HG03432 (cell line): ENCODE results near the gene SMAP1.

ENCODE experiments used
- ATAC-seq: cut with Tn5 transposase; IDR thresholded peaks from one replicate; pipeline ENCODE4 v1.9.1; 2021; ENCODE audit warnings: mild to moderate bottlenecking, moderate library complexity; ENCODE audit not compliant: unreplicated experiment

Gene SMAP1

DNA sequence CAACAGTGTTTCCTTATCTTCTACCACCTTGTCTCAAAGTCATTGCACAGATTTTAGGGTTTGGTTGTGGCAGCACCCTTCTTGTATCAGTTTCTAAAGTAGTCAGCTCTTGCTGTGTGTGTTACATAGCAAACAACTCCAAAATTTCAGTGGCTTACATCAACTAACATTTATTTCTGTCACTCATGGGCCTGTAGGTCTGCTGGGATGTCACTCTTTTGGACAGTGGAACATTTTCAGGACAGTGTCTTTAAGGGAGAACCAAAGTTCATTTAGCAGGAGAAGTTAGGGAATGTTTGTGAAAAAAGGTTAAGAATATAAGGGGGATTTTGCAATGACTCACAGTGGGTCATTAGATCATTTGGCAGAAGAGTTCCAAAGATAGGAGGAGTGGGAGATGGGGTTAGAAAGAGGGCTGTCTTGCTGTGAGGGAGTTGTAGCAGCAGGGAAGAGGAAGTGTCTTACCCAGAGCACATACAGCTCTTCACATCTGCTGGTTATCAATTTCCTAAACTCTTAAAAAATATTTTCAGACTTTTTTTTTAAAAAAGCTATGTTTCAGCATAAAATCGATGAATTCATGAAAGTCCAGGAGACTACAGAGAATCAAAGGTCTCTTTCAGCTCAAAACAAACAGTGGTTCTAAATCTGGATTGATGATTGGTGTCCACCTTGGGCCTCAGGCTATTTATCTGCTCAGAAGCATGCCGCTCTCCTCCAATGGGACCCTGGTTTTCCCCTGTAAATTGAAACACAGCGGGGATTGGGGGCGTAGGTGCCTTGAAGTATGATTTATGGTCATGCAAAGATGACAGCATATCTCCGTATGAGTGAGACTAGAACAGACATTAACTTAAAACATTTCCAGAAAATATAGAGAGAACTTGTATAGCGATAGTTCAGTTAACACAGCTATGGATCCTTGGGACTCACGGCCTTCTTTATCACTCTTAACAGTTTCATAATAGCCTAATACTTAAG, 171.9 kb downstream of the SMAP1 start:
- no peak for ATAC-seq

DNA sequence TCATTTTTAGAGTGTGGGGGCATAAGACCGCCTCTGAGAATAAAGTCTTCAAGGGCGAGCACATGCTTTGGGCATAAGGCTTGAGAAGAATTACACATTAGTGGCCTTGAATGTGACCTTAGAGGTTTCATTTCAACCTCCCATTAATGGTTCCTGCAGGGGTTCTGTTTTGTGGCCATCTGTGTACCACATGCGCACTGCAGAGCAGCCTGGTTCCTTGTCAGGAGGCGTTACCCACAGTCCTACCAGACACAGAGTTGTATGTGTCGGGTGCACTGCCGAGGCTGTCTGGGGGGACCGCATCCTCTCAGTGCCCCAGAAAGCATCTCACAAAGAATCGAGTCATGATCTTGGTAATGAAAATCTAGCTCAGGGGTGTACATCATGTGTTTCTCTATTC, 173.4 kb downstream of the SMAP1 start:
- ATAC-seq: no peak

DNA sequence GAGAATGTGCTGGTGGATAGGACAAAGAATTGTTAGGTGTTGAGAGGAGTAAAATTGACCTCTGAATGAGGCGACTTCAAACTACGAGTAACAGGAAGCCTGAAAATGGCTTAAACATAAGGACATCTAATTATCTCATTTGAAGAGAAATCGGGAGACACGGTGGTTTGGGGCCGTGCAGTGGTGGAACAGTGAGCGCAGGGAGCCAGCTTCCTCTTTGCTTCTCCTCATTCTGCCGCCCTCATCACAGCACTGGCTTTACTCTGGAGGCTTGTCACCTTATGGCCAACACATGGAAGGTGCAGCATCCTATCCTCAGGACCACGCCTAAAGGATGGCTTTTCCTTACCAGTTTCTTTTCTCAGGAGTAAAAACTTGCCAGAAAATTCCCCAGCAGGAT, 174.9 kb downstream of the SMAP1 start:
- ATAC-seq: no peak

DNA sequence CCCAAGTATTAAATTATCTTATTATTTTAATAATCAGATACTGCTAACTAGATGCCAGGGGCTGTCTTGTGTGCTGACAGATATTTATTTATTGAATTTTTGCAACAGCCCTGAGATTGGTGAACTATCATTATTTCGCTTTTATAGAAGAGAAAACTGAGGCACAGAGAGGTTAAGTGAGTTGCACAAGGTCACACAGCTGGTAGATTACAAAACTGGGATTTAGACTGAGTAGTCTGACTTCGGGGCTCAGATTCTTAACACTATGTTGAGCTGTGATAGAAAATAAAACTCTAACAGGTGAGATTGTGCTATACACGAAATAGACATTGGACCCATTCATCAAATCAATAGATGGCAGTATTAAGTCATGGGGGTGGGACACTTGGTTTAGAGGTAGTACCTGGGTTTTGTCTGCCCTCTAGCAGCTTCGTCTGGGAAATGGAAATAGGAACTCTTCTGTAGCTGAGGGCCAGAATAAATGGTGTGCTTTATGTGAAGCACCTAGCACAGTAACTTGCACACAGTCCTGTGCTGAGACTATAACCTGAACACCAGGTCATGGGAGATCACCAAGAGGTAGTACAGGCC, 175.7 kb downstream of the SMAP1 start:
- no peak for ATAC-seq

DNA sequence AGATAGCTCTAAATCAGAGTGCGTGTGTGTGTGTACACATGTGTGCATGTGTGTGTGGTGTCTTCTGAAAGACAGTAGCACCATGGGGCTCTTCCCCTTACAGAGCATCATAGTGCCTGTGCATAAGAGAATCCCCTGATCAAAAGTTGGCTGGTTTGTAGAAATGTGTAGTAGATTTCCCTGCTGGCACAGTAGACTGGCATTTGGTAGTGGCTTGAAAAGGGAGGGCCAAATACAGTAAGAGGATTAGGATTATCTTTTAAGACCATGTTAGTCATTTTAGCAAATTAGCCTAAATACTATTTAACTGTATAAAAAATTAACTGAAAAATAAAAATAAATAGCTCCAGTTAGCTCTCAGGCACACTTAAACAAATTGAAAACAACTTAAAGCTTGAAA, 176.6 kb downstream of the SMAP1 start:
- no peak for ATAC-seq

DNA sequence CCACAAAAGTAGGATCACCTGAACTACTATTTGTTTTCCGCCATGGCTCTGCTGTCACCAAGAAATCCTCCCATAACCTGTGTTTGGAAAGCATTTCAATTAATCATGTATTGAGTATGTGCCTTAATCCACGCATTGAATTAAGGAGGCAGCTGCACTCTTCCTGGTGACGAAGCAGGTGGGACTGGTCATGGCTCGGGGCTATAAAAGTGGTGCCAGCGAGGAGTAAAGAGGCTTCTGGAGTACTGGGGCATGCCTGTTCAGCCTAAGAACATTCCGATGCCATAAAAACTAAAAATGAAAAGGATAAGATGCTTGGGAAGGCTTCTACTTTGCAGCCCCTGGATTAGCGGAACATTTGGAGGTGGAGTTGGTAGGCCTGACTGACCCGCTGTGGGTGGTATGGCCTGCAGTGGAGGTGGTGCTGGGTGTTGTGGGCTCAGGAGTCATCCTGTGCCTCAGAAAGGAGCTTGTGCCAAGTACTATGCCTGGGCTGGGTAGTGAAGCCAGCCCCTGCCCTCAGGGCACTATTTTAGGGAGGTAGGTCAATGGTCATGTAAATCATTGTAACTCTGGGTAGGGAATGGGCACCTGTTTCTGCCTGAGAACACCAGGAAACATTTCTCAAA, 178.6 kb downstream of the SMAP1 start:
- ATAC-seq: no peak

DNA sequence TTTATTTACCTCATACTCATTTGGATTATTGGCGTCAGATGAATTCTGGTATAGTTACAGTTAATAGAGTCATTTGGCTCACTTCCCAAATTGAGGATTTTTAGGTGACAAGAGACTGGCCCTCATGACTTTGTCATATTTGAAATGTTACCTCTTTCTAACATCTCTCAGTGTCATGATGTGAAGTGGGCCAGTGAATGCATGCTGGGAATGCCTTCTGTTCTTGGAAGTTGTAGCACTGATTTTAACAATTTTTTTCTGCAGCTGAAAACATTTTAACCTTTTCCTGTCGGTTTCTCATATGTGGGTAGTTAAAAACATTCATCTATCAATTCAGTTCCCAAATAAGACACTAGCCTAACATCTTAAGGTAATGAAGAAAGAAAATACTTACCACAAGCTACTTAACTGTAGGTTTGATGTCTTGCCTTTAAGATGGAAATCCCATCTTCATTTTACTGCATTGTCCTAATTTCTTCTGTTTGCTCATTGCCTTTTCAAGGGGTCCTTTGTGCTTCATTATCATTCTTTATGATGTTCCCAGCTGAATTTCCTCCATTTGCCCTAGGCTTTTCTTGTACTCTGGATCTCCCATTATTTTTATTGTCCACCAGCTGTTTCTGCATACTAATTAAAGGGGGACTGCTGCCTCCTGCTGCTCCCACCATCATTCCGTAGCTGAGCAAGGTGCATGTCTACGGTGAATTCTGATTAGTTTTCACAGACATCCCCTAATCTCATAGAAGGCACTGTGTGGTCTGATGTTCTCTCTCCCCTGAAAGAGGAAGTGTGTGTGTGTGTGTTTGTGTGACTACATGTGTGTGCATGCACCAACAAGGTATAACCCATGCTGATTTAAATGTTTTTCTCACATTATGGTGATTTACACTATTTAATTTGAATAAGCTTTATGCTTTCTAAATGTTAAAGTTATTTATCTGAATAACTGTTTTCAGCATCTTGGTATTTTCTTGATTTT, 179.7 kb downstream of the SMAP1 start:
- no peak for ATAC-seq

DNA sequence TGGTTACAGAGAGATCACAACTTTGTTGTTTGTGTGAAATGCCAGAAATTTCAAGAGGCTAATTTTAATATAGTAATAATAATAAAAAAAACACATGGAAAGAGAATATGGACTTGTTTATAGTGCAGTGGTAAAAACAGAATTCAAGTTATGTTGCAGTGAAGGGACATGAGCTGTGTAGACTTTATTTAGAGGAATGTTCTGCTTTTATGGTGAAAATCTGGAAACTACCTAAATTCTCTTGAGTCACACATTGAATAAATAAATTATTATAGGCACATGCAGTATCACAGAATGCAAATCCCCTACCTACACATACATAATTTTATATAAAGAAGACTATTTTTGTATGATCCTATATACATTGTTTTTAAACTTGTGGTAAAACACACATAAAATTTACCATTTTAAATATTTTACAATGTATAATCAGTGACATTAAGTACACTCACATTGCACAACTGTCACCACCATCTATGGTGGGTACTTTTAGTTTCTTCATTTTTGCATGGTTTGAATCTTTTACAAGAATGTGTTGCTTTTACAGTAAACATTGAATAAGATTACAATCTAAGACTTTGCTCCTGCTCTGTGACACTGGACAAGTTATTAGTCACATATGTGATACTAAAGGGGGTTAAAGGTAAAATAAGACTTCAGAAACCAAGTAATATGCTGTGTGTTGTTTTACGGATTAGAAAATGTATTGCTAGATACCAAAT, 181.8 kb downstream of the SMAP1 start:
- no peak for ATAC-seq

DNA sequence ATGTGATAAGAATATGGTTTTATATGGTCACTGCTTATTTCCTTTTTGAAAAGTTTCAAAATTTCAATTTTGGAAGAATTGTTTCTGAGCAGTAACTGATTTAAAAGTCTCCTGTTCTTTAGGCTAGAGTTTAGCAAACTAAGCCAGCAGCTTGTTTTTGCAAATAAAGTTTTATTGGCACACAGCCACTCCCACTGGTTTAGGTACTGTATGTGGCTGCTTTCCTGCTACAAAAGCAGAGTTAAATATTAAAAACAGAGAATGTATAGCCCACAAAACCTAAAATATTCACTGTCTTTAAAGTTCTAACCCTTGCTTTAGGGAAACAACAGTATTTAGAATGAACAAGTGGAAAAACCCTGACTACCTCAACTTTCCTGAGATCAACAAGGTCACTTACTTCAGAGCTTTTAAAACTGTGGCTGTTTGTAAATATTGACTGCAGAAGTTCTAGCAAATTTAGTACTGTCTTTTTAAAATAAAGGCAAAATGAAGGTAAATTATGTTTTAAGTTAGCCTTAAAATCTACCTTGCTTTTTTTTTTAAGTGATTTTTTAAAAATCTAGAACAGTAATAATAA, 185.1 kb downstream of the SMAP1 start:
- no peak for ATAC-seq

DNA sequence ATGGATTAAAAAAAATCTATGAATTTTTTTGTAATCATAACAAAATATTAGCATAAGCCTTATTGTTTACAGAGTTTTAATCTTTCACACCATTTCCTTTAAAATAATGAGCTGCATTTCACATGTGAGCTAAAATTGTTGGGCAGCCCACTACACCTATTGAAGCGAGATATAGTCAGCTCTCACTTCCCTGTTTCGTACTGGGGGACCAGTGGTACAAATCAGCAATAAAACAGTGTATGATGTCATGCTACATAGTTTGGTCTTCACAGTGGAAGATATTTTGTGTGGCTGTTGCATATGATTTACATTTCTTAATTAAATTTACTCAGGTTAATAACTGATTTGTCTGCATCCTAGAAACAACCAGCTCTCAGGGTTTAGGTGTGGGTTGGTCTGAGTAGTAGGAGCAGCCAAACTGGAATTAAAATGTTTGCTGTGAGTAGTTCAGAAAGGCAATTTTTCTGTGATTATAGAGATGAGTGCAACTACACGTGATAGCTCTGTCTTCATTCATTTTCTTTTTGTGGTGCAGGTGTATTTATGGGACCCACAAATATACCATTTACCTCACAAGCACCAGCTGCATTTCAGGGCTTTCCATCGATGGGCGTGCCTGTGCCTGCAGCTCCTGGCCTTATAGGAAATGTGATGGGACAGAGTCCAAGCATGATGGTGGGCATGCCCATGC, 189.8 kb downstream of the SMAP1 start:
- ATAC-seq: peak; percentile 100

DNA sequence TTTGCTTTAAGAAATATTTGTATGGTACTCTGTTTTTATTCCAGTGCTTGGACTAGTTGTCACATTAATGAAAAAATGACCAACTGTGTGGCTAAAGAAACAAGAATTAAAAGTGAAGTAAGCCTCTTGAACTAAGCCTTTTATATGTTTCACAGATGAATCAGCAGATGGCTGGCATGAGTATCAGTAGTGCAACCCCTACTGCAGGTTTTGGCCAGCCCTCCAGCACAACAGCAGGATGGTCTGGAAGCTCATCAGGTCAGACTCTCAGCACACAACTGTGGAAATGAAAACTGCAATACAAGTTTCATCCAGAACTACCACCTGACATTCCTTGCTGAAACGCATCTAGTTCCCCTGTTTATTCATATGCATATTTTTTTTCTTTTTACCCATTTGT, 192.4 kb downstream of the SMAP1 start:
- ATAC-seq: no peak

DNA sequence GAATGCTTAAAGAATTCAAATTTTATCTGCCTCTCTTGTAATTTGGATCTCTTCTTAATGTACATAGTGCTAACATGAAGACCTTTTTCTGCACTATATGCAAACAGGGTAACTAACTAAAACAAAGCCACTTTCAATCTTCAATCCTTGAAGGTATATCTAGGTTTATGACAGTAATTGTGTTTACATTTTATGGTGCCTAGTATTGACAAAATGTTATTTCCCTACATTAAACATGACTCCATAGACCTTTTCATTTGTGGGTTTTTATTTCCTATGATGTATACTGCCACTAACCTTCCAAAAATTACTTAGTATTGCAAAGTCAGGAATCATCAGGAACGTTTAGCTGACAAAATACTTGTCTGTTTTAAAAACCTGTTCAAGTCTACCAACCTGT, 193.2 kb downstream of the SMAP1 start:
- ATAC-seq: no peak

DNA sequence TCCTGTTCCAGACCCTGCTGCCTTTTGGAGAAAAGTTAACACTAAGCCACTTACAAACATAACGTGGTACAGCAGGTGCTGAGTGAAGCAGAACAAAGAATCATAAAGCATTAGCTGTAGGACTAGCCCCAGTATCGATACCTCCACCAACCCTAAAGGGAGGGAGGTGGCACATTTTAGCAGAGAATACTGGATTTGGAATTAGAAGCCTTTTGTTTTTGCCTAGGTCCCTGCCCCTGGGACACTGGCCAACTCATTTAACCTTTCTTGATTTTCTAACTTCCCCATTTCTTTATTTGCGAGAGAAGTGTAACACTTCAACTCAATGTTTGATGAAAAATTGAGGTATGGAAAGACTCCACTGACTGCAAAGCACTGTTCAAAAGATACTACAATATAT, 195.7 kb downstream of the SMAP1 start:
- ATAC-seq: no peak

DNA sequence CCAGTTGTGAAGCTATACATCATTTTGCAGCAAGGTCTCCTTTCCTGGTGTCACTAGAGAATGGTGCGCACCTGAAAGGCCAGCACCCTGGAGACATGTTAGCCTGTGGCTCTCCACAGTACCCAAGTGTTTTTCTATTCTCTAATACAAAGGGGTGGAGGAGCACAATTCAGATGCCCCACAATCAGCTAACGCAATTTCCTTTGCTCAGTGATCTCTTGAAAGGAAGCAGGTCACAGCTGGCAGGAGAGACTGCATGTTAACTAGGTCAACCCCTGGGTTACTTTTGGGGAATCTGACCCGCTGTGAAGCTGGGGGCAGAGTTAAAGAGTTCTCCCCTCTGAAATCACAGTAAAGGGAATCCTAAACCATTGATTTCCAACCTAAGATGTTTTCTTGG, 196.7 kb downstream of the SMAP1 start:
- no peak for ATAC-seq

DNA sequence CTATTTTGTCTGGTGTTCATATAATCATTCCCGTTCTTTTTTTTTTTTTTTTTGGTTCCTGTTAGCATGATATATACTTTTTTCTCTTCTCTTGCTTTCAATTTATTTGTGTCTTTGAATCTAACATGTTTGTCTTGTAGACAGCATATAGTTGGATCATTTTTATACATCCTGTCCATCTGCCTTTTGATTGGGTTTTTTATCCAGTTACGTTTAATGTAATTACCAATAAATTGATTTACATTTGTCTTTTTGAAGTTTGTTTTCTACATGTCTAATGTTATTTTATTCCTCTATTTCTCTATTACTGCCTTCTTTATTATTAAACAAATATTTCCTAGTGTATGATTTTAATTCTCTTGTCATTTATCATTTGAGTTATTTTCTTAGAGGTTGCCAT, 204.8 kb downstream of the SMAP1 start:
- no peak for ATAC-seq

DNA sequence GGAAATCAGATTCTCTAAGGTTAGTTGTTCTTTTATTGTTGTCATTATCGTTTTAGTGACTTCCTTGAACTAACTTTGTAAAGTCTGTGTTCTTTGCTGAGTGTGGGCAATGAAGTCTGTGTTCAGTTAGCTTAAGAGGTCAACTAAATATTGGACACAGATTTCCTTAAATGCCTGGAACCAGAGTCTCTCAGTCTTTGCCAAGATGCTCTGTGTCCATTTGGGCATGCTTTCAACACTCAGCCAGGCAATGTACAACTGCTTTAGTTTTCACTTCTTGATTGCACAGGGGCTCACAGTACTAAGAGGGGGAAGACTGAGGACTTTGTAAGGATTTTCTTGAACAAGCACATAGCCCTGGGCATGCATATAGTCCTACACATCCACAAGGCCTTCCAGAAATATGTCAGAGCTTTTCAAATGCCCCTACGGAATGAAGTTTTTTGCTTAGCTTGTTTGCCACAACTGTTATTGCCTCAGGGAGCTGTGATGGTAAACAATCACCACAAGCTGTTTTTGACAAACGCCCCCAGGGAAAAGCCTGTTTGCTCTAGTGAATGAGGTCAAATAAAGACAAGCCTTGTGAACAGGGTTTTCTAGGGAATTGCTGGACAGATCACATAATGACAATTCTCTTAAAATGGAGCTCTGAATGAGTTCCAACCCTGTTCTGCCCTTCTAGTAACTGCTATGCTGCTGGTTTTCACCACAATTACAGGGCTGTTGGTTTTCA, 206.7 kb downstream of the SMAP1 start:
- no peak for ATAC-seq

DNA sequence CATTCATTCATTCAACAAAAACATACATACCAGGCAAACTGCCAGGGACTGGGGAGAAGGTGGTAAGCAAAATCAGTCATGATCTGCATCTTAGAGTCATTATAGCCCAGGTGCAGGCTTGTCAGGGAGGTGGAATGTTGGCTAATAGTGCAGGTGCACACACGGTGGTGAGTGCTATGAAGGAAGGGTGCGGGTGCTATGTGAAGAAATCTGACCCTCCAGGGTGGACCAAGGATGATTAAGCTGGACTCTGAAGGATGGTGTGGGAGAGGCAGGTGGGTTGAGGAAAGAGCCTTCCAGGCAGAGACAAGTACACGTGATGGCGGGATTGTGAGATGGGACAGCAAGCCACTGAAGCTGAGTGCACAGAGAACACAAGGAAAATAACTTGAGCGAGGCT, 211.8 kb downstream of the SMAP1 start:
- ATAC-seq: no peak
